GM13976 (cell line): ENCODE measurements around the gene CAPNS2.

Experiments
- DNase-seq: peaks from one replicate; pipeline ENCODE4 v3.0.0; 2012; ENCODE audit warnings: low spot score
- in situ Hi-C: fragments of 300-500 bp; cut with MboI; formaldehyde crosslinking; loops from one replicate; pipeline ENCODE4 v1.12.0; 2022; ENCODE audit warnings: low sequenced_read_pairs, mixed read lengths, inconsistent platforms; ENCODE audit not compliant: unreplicated experiment
- TF ChIP-seq, protein P1 (sequence below): IDR thresholded peaks from 2 replicates; pipeline ENCODE4 v1.5.1; 2012; ENCODE audit warnings: borderline replicate concordance, mild to moderate bottlenecking; ENCODE audit not compliant: insufficient read depth; ENCODE audit errors: extremely low read depth, missing control alignments, control extremely low read depth

CAPNS2 gene

DNA sequence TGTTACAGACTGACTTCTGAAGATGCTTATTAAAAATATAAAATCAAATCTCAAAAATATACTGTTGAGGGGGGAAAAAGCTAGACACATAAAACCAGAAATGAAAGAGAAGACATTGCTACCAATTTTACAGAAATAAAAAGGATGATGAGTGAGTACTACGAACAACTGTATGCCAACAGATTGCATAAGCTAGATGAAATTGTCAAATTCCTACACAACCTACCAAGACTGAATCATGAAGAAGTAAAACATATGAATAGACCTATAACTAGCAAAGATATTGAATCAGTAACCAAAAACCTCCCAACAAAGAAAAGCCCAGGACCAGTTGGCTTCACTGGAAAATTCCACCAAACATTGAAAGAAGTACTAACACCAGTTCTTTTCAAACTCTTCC is 3.5 kb upstream of the CAPNS2 start:
- TF ChIP-seq, protein P1, sequence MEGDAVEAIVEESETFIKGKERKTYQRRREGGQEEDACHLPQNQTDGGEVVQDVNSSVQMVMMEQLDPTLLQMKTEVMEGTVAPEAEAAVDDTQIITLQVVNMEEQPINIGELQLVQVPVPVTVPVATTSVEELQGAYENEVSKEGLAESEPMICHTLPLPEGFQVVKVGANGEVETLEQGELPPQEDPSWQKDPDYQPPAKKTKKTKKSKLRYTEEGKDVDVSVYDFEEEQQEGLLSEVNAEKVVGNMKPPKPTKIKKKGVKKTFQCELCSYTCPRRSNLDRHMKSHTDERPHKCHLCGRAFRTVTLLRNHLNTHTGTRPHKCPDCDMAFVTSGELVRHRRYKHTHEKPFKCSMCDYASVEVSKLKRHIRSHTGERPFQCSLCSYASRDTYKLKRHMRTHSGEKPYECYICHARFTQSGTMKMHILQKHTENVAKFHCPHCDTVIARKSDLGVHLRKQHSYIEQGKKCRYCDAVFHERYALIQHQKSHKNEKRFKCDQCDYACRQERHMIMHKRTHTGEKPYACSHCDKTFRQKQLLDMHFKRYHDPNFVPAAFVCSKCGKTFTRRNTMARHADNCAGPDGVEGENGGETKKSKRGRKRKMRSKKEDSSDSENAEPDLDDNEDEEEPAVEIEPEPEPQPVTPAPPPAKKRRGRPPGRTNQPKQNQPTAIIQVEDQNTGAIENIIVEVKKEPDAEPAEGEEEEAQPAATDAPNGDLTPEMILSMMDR: no peak
- in situ Hi-C loops: no loop called here
- no peak for DNase-seq

DNA sequence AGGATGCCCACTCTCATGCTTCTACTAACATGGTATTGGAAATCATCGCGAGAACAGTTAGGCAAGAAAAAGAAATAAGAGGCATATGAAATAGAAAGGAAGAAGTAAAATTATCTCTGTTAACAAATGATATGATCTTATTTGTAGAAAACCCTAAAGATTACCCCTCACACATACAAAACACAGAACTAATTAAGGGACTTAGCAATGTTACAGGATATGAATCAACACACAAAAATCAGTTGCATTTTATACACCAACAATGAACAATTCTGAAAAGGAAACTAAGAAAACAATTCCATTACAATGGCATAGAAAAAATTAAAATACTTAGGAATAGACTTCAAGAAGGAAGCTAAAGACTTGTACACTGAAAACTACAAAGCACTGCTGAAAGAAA is 2.7 kb upstream of the CAPNS2 start:
- in situ Hi-C loops: no loop called here
- no peak for DNase-seq
- TF ChIP-seq, protein P1: no peak

DNA sequence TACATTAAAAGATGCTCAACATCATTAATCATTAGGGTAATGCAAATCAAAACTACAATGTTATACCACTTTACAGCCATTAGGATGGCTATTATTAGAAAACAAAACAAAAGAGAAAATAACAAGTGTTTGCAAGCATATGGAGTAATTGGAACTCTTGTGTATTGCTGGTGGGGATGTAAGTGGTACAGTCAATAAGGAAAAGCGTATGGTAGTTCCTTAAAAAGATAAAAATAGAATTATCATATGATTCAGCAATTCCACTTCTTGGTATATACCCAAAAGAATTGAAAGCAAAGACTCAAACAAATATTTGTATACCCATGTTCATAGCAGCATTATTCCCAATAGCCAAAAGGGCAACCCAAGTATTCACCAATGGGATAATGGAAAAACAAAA is 1.4 kb upstream of the CAPNS2 start:
- TF ChIP-seq, protein P1: no peak
- in situ Hi-C loops: no loop called here
- DNase-seq: no peak

DNA sequence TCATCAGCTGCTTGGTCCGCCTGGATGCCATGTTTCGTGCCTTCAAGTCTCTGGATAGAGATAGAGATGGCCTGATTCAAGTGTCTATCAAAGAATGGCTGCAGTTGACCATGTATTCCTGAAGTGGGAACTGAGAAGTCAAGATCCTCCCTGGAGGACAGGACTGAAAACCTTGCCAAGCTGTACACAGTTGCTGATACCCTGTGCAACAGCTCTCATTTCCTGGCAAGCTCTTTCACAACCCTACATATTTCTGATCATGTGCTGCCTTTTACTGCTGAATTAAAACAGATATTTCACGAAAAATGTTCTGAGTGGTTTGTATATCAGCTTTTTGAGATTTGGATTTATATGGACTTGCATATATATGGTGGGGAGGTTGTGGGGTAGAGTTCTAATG is 898 bp downstream of the CAPNS2 start:
- TF ChIP-seq, protein P1: no peak
- DNase-seq: no peak
- in situ Hi-C loops: no loop called here

DNA sequence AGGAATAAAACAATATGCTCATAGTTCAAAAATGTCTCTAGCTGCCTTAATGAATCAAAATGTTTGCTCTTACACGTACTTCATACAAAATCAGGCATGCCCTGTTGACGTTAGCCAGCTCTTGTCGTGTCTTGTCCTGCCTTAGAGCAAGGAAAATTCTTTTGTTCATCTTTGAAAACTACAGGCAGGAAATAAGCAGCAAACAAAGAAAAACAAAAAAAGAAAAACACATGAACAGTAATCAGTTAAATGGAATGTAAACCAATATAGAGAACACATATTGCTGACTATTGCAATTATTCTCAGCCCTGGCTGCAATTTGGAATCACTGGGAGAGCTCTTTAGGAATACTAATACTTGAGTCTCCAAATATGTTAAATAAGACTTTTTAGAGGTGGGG is 1.7 kb downstream of the CAPNS2 start:
- in situ Hi-C loops: no loop called here
- TF ChIP-seq, protein P1: no peak
- DNase-seq: no peak

DNA sequence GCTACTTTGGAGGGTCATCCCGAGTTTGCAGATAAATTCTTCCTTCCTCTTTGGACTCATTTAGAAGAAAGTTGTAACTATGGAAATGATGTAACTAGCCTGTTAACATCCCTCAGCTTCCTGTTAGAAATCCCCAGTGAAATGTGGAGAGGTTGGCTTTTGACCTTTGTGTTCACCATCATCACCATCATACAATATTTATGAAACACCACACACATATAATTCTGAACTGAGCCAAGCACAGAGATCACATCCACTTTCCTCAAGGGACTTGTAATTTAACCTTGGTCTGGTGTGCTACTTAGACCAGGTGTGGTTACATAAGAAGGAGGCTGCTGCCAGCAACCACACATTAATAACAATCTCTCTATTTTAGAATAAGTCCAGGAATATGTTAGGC is 2.5 kb downstream of the CAPNS2 start:
- in situ Hi-C loops: no loop called here
- TF ChIP-seq, protein P1: no peak
- DNase-seq: no peak

DNA sequence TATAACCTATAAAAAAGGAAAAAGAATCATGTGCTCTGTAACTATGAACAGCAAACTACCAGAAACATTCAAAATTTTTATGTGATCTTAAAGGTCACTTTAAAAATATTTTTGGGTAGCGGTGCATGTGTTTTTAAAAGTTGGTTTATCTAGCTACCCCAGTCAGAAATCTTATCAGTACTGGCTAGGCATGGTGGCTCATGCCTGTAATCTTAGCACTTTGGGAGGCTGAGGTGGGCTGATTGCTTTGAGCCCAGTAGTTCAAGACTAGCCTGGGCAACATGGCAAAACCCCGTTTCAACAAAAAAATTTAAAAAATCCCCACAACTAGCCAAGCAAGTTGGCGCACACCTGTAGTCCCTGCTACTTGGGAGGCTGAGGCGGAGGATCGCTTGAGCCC is 3.7 kb downstream of the CAPNS2 start:
- DNase-seq: no peak
- in situ Hi-C loops: no loop called here
- TF ChIP-seq, protein P1: no peak
